ENCODE measurements around the gene COL27A1.

The COL27A1 gene

DNA sequence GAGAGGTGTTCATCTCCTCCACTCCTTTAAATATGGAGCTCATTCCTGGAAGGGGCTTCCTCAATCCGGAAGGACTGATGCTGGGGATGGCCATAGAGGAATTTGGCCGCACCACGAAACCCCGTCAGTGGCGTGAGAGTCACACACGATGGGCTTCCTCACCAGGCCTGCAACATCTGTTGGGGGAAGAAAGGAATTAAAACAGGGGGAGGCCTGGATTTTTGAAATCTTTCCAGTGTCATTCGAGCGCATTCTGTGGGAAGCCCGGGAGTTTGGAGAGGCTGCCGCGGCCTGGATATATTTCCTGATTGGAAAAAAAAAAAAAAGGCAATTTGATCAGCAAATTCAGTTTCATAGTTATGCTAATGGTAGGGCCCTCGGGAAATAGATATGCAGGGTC, 91.2 kb downstream of the COL27A1 start:
- Mint-ChIP-seq H3K4me3 (no peak overlapping the region), H3K4me1 (no peaks in the 10 kb centered on the region), H3K27ac (no peak overlapping the region), H3K36me3 (ENCODE audit: low read depth) (no peaks in the 10 kb centered on the region), H3K27me3 (no peaks in the 10 kb centered on the region), H3K9me3 (no peaks in the 10 kb centered on the region)
- DNase-seq (no peak), ATAC-seq (no peak)

DNA sequence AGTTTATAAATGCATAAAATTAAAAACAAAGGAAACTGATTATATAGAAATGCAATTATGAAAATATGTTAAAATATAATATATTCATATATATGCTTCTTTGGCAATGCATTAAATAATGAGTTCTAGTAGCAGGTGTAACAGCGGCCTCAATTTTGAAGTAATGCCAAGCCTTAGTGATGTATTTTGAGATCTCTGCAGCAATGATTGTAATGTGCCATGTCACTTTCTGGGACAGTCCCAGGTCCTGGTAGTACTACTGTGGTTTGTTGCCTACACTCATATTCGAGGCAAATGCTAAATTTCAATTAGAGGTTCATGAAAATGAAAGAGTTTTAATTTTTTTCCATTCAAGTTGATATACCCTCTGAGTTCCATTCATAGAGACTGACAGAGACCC, 91.7 kb downstream of the COL27A1 start:
- H3K36me3 Mint-ChIP-seq (ENCODE audit: low read depth): no peaks in the 10 kb centered on the region
- ATAC-seq (no peak), DNase-seq (no peak)
- no peak overlapping the region for H3K27ac Mint-ChIP-seq
- H3K4me1 Mint-ChIP-seq: no peaks in the 10 kb centered on the region
- H3K4me3 Mint-ChIP-seq: no peak overlapping the region
- H3K27me3 Mint-ChIP-seq: no peaks in the 10 kb centered on the region
- no peaks in the 10 kb centered on the region for H3K9me3 Mint-ChIP-seq

DNA sequence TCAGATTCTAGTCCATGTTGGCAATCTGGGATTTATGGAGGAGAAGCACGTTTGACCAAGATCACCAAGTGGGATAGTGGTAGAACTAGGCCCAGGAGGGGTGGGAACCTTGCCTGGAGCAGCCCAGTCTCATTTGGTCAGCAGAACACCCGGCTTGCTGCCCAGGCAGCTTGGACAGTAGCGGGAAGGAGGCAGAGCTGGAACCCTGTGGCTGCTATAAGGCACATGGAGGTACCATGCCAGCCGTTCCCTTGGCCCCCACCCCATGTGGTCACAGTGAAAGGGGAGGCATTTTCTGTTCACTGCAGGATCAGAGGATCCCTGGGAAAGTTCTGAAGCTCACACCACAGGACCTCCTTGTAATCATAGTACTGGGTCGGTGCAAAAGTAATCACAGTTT, 92.2 kb downstream of the COL27A1 start:
- no peak for DNase-seq
- no peaks in the 10 kb centered on the region for H3K36me3 Mint-ChIP-seq (ENCODE audit: low read depth)
- H3K27me3 Mint-ChIP-seq: no peaks in the 10 kb centered on the region
- H3K27ac Mint-ChIP-seq: no peak overlapping the region
- no peaks in the 10 kb centered on the region for H3K9me3 Mint-ChIP-seq
- no peak for ATAC-seq
- no peaks in the 10 kb centered on the region for H3K4me1 Mint-ChIP-seq
- no peak overlapping the region for H3K4me3 Mint-ChIP-seq

DNA sequence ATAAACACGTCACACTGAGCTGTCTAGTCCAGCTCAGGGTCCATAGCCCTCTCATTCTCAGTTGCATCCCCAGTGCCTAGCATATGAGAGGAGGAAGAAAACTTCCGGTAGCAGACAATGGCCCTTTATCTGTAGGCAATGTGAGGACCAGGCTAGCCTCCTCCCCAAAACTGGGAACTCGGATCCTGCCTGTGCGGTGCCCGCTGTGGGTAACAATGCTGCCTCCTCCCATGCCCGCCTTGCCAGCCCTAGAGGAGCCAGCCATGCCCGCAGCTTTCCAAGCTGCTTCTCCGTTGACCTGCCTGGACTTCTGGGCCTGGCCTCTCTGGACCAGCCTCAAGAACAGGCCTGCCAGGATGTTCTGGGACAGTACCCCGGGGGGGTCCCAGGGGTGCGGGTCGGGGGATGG, 93.0 kb downstream of the COL27A1 start:
- Mint-ChIP-seq H3K4me3 (no peak overlapping the region), H3K9me3 (no peaks in the 10 kb centered on the region), H3K4me1 (no peaks in the 10 kb centered on the region), H3K36me3 (ENCODE audit: low read depth) (no peaks in the 10 kb centered on the region), H3K27me3 (no peaks in the 10 kb centered on the region), H3K27ac (no peak overlapping the region)
- DNase-seq (no peak), ATAC-seq (no peak)

DNA sequence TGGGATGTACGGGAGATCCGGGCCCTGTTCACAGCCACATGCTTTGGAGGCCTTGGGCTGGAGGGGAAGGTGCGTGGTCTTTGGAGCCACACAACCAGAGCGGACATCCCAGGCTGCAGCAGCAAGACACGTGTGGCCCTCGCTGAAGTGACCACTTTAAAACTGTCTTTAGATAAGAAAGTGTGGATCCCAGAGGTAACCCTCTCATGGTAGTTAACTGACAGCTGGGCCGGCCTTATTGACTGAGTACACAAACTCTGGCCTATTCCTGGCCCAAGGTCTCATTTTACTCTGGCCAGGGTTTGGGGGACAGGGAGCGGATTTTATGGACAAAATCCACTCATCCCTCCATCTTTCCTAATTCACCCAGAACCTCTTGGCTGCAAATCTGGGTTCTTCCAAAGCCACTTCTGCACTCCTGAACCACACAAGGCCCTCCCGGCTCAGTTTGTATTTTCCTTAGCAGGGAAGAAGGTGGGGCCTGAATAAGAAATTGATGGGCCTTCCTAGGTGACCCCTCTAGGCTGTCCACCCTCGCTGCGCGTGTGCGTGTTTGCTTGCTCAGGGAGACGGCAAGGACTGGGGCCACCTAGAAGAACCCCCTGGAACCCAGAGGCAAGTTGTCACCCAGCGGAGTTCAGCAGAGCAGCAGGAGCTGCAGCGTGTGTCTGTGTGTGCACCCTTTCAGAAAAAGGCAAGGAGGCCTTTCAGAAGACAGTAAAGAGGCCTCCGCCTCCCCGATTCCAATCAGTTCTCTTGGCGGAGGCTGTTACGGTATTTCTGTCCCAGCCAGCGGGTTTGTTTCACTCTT, 94.3 kb downstream of the COL27A1 start:
- H3K4me3 Mint-ChIP-seq: no peak overlapping the region
- no peak for ATAC-seq

DNA sequence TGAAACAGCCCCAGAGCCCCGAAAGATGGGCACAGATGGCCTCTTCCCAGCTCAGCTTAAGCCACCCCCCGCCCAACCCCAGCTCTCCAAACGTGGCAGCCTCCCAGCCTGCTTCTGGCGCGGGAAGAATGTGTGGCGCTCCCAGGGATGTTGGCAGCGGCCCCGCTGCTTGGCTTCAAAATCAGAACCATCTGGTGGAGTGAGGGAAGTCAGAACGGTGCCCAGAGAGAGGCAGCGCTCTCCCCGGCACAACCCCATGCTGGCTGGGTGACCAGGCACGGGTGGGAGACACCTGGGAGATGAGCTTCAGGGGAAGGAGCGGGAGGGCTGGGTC, 94.9 kb downstream of the COL27A1 start:
- Mint-ChIP-seq H3K36me3 (ENCODE audit: low read depth) (no peaks in the 10 kb centered on the region), H3K4me3 (no peak overlapping the region), H3K27ac (no peak overlapping the region), H3K4me1 (no peaks in the 10 kb centered on the region), H3K9me3 (no peaks in the 10 kb centered on the region), H3K27me3 (peaks cover 3% of the 10 kb centered on the region)
- DNase-seq (no peak), ATAC-seq (no peak)

More for the DNA sequence above, 94.3 kb downstream of the COL27A1 start:
- Mint-ChIP-seq H3K27me3 (peaks cover 3% of the 10 kb centered on the region), H3K36me3 (ENCODE audit: low read depth) (no peaks in the 10 kb centered on the region), H3K4me1 (no peaks in the 10 kb centered on the region), H3K27ac (no peak overlapping the region), H3K9me3 (no peaks in the 10 kb centered on the region)
- no peak for DNase-seq

DNA sequence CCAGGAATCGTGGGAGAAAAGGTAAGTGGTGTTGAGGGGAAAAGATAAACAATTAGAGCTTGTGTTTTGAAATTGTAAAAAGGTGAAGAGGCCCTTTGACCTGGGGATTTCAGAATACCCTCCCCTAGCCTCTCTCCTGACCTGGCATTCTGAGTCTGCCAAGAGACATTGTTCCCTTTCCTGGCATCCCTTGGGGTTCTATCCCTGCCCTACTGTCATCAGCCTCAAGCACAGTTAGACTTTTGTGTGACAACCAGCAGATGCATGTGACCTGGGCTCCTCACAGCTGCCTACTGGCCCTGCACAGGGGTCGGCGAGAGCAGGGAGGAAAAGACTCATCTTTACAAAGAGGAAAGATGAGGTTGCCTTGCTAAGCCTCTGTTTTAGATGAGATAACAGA, 95.3 kb downstream of the COL27A1 start:
- Mint-ChIP-seq H3K4me3 (no peak overlapping the region), H3K27ac (no peak overlapping the region), H3K27me3 (peaks cover 3% of the 10 kb centered on the region), H3K4me1 (no peaks in the 10 kb centered on the region), H3K36me3 (ENCODE audit: low read depth) (no peaks in the 10 kb centered on the region), H3K9me3 (no peaks in the 10 kb centered on the region)
- ATAC-seq (no peak), DNase-seq (no peak)

DNA sequence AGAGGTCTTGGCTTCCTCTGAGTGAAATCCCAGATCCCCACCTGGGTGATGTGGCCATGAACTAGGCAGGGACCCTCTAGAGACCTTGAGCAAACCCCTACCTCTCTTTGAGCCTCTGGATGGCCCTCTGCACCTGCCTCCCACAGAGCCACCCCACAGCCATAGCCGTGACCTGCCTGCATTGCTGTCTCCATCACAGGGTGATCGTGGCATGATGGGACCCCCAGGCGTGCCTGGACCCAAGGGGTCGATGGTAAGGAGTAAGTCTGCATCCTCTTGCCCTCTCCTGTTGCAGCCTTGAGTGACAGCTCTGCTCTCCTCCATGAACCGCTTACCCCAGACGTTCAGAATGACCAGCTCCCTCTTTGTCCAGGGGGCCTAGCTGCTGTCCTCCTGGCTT, 97.1 kb downstream of the COL27A1 start:
- ATAC-seq: no peak
- H3K4me3 Mint-ChIP-seq: no peak overlapping the region

DNA sequence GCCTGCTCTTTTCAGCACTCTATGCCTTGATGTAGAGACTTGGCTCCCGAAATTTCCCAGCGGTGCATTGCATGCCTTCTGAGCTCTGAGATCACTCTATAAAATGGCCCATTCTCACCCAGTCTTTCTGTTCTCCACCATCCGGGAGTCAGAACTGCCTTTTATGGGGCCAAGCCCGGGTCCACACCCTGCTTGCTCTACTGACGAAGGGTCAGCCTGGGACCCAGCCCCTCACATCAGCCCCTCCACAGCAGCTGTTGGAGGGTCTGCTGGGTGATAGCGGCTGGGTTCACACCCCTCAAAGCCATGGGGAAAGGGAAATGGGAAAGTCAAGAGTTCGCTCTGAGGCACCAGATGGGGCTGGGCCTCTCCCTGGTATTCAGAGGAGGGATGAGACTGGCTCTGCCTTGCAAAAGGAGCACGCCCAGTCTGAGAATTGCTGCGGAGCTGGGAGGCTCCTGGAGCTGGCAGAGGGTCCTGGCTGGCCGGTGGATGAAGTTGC, 101.5 kb downstream of the COL27A1 start:
- H3K9me3 Mint-ChIP-seq: no peaks in the 10 kb centered on the region
- no peak overlapping the region for H3K4me3 Mint-ChIP-seq
- no peak for DNase-seq
- no peaks in the 10 kb centered on the region for H3K36me3 Mint-ChIP-seq (ENCODE audit: low read depth)
- no peak overlapping the region for H3K27ac Mint-ChIP-seq
- H3K4me1 Mint-ChIP-seq: no peaks in the 10 kb centered on the region
- H3K27me3 Mint-ChIP-seq: peaks cover 3% of the 10 kb centered on the region
- ATAC-seq: no peak

More for the DNA sequence above, 97.1 kb downstream of the COL27A1 start:
- no peaks in the 10 kb centered on the region for H3K36me3 Mint-ChIP-seq (ENCODE audit: low read depth)
- H3K9me3 Mint-ChIP-seq: no peaks in the 10 kb centered on the region
- peaks cover 3% of the 10 kb centered on the region for H3K27me3 Mint-ChIP-seq
- H3K4me1 Mint-ChIP-seq: no peaks in the 10 kb centered on the region
- no peak for DNase-seq
- no peak overlapping the region for H3K27ac Mint-ChIP-seq

DNA sequence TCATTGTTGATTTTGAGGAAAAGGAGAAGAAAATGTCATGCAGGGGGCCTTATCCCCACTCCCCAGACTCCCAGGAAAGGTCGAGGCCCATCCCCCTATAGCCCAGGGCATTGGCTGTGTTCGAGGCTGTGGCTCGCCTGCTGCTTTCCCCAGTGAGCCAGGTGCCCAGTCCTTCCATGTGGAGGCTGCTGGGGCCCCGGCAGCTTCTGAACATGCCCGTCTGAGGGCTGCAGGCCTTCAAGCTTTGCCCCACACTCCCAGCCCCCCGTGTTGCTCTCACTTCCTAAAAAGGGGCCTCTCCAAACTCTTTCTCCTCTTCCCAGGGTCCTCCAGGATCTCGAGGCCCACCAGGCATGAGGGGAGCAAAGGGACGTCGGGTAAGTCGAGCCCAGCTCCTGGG, 102.9 kb downstream of the COL27A1 start:
- ATAC-seq: no peak
- no peak overlapping the region for H3K4me3 Mint-ChIP-seq

DNA sequence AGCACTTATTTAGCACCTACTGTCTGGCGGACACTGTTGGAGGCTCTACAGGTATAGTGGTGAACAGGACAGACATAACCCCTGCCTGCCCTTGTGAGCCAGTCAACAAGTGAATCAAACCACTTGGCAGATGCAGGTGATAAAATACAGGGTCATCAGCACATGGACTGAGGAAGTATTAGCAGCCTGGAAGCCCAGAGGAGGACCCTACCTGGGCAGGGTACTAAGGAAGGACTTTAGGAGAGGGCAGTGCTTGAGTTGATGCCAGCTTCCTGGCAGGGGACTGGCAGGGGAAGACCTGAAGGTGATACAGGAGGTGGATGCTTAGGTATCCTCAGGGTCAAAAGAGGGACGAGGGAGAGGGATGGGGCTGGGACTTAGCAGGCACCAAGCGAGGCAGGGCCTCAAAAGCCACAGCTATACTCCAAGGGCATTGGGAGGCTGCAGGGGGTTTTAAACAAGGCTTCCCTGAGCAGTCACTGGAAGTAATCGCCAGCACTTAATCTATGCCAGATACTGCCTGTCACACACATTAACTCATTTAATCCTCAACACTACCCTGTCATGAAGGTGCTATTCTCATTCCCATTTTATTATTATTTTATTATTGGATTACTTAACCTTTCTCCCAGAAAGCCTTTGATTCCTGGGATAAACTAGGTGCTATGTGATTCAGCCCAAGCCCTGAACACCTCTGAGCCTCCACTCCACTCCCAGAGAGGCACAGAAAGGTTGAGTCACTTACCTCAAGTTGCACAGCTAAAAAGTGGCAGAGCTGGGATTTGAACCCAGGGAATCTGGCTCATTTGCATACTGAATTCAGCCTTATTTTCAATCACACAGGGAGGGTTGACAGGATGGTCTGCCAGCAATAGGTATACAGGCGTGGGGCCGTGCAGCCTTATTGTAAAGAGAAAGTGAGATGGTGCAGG, 103.8 kb downstream of the COL27A1 start:
- Mint-ChIP-seq H3K4me3 (no peak overlapping the region), H3K36me3 (ENCODE audit: low read depth) (no peaks in the 10 kb centered on the region), H3K9me3 (no peaks in the 10 kb centered on the region), H3K4me1 (no peaks in the 10 kb centered on the region), H3K27ac (no peak overlapping the region), H3K27me3 (no peaks in the 10 kb centered on the region)
- DNase-seq: no peak
- ATAC-seq: no peak

More for the DNA sequence above, 102.9 kb downstream of the COL27A1 start:
- no peak for DNase-seq
- Mint-ChIP-seq H3K9me3 (no peaks in the 10 kb centered on the region), H3K27ac (no peak overlapping the region), H3K4me1 (no peaks in the 10 kb centered on the region), H3K36me3 (ENCODE audit: low read depth) (no peaks in the 10 kb centered on the region), H3K27me3 (peaks cover 3% of the 10 kb centered on the region)

DNA sequence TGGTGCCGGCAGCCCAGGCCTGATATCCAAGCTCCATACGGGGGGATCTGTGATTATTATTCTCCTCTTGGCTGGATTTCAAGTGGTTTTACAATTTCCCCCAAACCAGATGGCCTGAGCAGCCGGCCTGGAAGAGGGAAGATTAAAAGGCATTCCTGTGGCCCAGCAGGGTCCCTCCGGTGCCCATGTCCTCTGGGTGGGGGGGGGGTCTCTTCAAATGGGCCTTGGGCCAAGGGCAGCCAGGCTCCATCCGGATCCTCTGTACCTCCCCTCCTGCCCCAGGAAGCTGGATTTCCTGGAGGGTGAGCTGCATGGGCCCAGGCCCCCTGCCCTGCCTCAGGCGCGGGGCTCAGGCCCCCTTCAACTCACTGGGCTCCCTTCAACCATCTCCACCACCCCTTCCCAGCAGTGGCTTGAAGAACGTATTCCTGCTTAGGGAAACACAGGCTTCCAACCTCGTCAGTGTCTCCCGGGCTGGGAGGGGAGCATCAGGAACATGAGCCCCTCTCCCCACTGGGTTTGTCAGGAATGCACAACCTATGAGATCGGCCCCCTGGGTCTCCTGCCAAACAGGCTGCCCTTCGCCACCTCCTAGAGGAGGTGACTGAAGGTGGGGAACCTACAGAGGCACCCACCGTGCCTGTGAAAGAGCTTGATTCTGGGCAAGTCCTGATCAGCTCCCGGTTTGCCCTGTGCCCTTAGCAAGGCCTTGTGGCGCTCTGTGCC, 104.6 kb downstream of the COL27A1 start:
- no peaks in the 10 kb centered on the region for H3K9me3 Mint-ChIP-seq
- no peaks in the 10 kb centered on the region for H3K27me3 Mint-ChIP-seq
- no peaks in the 10 kb centered on the region for H3K36me3 Mint-ChIP-seq (ENCODE audit: low read depth)
- no peak overlapping the region for H3K27ac Mint-ChIP-seq
- no peak for ATAC-seq
- no peak for DNase-seq
- H3K4me1 Mint-ChIP-seq: no peaks in the 10 kb centered on the region
- no peak overlapping the region for H3K4me3 Mint-ChIP-seq

DNA sequence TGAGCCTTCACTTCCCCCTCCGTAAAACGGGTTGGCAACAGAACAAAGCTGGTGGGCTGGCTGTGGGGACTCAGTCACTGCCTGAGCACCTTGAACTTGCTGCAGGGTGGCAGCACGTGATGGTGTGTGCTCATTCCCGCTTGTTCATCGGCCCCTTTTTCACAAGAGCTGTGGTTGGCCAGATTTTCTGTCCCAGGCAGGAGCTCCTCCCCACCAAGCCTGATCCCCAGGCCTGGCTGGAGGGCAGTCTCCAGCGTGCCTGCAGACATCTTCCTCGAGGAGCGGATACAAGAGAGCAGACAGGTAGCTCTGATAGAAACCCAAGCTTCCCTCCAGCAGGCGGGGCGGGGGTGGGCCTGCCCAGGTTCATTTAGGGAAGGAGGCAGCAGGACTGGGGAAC, 105.7 kb downstream of the COL27A1 start:
- H3K27ac Mint-ChIP-seq: no peak overlapping the region
- no peak overlapping the region for H3K4me3 Mint-ChIP-seq
- no peak for DNase-seq
- H3K4me1 Mint-ChIP-seq: no peaks in the 10 kb centered on the region
- H3K27me3 Mint-ChIP-seq: no peaks in the 10 kb centered on the region
- no peaks in the 10 kb centered on the region for H3K36me3 Mint-ChIP-seq (ENCODE audit: low read depth)
- no peak for ATAC-seq
- no peaks in the 10 kb centered on the region for H3K9me3 Mint-ChIP-seq

DNA sequence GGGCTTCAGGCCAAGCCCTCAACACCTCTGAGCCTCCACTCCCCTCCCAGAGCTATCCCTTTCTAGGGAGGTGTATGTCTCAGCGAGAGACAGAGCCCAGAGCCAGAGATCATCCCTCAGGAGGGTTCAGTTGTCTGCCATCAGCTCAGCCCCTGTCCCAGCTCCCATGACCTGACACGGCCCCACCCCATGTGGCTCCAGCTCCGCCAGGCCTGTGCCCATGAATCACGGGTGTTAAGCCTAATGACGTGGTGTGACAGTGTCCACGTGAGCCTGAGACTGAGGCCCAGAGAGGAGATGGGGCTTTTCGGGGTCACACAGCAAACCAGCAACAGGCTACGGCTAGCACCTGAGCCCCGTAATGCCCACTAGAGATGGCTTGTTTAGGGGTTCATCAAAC, 106.7 kb downstream of the COL27A1 start:
- no peak overlapping the region for H3K4me3 Mint-ChIP-seq
- H3K36me3 Mint-ChIP-seq (ENCODE audit: low read depth): no peaks in the 10 kb centered on the region
- DNase-seq (no peak), ATAC-seq (no peak)
- no peaks in the 10 kb centered on the region for H3K9me3 Mint-ChIP-seq
- H3K4me1 Mint-ChIP-seq: no peaks in the 10 kb centered on the region
- no peak overlapping the region for H3K27ac Mint-ChIP-seq
- H3K27me3 Mint-ChIP-seq: no peaks in the 10 kb centered on the region
